GM21381 (cell line): ENCODE measurements around the gene THEMIS2.
"Not testable (repeated sequence)": the region's sequence is repeated elsewhere in the genome, so short reads cannot be mapped to it uniquely, and the experiment has no call there.

Experiments
- ATAC-seq: cut with Tn5 transposase; IDR thresholded peaks from one replicate; pipeline ENCODE4 v1.9.1; 2021; ENCODE audit warnings: mild to moderate bottlenecking, moderate library complexity; ENCODE audit not compliant: unreplicated experiment

The THEMIS2 gene

GRCh38 chr1:27862671-27863537 lies 9.4 kb upstream of the THEMIS2 start:
- no peak for ATAC-seq

- ATAC-seq, result no peak
Observed at GRCh38 chr1:27863538-27863915, 8.8 kb upstream of the THEMIS2 start.

DNA sequence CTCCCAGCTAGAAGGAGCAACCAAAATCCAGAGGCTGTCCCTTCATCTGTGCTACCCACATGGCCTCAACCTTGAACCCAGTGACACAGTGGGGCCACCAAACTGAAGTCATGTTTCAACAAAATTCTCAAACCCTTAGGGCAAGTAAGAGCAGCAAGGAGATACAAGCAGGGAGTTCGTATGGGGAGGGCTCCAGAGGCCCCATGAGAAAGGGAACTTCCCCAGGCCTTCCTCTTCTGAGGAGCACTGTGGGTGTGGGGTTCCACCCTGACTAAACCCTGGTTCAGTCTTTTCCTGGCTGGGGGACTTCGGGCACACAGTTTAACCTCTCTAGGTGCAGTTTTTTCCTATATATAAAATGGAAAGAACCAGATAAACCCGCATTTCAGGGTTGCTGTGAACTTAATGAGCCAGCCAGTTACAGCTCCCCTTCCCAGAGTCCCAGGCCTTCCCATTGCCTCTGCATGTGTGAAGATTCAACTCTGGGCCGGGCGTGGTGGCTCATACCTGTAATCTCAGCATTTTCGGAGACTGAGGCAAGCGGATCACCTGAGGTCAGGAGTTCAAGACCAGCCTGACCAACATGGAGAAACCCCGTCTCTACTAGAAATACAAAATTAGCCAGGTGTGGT lies 8.0 kb upstream of the THEMIS2 start:
- ATAC-seq, result no peak

GRCh38 chr1:27865821-27866220 lies 6.5 kb upstream of the THEMIS2 start:
- ATAC-seq, result no peak

DNA sequence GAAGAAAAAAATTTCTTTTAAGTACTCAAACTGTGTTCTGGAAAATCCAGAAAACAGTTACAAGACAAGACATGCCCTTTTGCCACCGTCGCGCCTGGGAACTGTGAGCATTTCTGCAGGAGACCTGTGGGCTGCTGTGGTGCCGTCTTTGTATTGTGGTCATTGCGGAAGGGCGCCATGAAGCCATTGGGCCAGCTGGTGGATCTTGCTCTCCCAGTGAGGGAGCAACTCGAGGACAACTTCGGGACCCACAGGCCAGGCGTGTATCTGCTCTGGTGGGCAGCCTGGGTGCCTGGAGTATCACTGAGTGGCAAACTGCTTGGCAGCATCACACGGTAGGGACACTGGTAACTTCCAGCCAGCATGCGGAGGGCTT lies 3.8 kb upstream of the THEMIS2 start:
- no peak for ATAC-seq

- peak; percentile 33 for ATAC-seq
Observed at GRCh38 chr1:27868932-27869718, 3.2 kb upstream of the THEMIS2 start.

- ATAC-seq, result no peak
Observed at GRCh38 chr1:27869719-27870085, 2.6 kb upstream of the THEMIS2 start.

GRCh38 chr1:27871076-27871475 lies 1.3 kb upstream of the THEMIS2 start:
- ATAC-seq, result not testable (repeated sequence)

- ATAC-seq, result no peak
Observed at GRCh38 chr1:27872802-27873551, 633 bp downstream of the THEMIS2 start.

GRCh38 chr1:27873671-27874384 lies 1.5 kb downstream of the THEMIS2 start:
- no peak for ATAC-seq

DNA sequence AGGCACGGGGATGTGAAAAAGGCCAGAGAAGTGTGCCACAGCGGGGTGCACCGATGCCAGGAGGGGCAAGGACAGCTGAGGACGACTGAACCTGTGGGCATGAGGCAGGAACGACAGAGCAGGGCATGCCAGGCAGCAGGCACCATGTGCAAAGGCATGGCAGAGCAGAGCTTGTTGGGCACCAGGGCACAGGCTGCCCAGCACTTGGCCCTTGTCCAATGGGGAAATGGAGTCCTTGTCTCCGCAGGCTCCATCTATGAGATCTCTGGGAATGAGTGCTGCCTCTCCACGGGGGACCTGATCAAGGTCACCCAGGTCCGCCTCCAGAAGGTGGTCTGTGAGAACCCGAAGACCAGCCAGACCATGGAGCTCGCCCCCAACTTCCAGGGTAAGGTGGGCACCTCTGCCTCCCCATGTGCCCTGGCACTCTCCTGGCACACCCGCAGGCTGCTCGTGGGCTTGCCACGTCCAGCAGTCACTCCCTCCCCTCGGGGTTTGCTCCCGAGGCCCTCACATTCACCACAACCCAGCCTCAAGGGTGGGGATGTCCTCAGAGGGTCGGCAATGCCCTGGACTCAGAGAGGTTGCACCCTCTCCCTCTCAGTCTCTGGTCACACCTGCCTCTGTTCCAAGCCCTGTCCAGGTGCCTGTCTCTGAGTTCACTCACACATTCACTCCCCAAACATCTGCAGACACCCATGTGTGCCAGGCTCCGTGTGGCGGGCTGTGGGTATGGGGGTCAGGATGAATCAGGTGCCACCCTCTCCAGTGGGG lies 4.2 kb downstream of the THEMIS2 start:
- no peak for ATAC-seq

GRCh38 chr1:27877115-27877416 lies 4.7 kb downstream of the THEMIS2 start:
- ATAC-seq, result no peak

- ATAC-seq, result no peak
Observed at GRCh38 chr1:27878039-27878438, 5.7 kb downstream of the THEMIS2 start.

DNA sequence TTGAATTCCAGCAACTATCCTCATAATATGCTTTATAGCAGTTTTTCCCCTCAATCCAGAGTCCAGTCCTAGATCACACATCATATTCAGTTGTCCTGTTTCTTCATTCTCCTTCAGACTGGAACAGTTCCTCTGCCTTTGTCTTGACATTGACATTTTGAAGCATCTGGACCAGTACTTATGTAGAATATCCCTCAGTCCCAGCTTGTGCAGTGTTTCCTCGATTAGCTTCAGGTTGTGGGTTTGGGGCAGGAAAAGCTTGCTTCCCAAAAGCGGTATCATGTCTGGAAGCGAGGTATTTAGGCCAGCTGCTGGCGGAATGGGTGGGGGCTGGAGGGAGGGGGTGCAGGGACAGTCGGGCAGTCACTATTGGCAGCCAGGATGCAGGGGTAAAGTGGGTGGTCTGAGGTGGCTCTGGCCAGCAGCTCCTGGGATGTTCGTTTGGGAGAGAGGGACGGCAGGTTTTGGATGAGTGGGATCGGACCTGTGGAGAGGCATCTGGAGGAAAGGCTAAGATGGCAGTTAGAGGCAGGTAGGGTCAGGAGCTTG lies 6.5 kb downstream of the THEMIS2 start:
- no peak for ATAC-seq

DNA sequence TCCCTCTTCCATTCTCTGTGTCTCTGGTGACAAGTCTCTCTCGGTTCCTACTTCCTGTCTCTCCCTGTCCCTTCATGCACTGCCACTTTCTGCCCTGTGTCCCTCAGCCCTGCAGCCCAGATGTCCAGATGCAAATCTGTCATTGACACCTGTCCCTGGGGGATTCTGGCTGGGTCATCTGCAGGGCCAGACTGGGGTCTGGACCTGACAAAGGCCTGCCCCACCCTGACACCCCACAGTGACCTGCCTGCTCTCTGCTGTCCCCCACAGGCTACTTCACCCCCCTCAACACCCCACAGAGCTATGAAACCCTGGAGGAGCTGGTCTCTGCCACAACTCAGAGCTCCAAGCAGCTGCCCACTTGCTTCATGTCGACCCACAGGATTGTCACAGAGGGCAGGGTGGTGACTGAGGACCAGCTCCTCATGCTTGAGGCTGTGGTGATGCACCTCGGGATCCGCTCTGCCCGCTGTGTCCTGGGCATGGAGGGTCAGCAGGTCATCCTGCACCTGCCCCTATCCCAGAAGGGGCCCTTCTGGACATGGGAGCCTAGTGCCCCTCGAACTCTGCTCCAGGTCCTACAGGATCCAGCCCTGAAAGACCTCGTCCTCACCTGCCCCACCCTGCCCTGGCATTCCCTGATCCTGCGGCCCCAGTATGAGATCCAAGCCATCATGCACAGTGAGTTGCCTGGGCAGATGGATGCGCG lies 7.2 kb downstream of the THEMIS2 start:
- no peak for ATAC-seq

DNA sequence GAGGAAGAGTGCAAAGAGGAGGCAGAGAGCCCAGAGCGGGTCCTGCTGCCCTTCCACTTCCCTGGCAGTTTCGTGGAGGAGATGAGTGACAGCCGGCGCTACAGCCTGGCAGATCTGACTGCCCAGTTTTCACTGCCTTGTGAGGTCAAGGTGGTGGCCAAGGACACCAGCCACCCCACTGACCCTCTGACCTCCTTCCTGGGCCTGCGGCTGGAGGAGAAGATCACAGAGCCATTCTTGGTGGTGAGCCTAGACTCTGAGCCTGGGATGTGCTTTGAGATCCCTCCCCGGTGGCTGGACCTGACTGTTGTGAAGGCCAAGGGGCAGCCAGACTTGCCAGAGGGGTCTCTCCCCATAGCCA lies 10.2 kb downstream of the THEMIS2 start:
- ATAC-seq, result no peak

- ATAC-seq, result no peak
Observed at GRCh38 chr1:27883536-27883935, 11.2 kb downstream of the THEMIS2 start.

DNA sequence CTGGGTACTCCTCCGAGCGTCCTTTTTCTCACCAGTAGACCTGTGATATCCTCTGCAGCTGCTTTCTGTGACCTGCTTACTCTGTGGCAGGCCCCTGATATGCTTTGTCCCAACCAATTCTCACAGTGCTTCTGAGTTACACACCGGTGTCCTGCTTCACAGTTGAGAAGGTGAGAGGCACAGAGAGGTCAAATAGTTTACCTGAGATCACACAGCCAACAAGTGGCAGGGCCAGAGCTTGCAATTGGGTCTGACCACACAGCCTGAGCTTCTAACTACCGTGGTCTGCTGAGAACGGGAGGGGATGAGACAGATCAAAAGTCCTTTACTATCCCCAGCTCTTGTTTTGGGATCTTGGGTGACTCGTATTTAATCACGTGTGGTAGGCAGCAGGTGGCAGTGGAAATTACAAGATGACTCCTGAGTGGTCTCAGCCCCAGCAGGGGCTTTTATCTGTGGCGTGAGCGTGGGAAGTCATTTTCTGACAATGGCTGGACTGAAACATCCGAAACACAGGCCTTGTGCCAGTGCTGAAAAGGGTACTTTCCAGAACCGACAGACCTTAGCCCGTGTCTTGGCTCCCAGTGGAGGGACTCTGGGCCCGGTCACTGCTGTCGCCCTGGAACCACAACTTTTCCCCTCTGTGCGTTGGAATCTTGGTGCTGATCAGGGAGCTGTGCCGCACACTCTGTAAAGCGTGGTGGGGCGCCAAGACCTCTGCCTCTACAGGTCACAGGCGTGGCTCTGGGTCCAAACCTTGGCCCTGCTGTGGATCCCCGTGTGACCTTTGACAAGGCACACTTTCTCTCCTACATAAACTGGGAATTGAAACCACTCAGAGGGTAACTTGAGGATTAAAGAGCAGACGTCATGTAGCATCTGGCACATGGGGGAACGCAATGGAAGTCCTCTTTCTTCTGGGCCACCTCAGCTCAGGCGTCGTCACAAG lies 11.9 kb downstream of the THEMIS2 start:
- peak; percentile 42 for ATAC-seq
